ENCODE measurements around the gene SMIM41.

Gene SMIM41

GRCh38 chr12:52054833-52055730, 24.4 kb upstream of the SMIM41 start:
- TF ChIP-seq CTCF (conservative IDR thresholded peaks at IDR 0.05; ENCODE audit: low read depth): no peak
- CTCF ChIA-PET: interaction anchor here (0.6 to 1.0 kb wide), 4 partner anchors 25 to 30 kb away, joined by 3 to 12 read pairs (median 4); no protein-coding TSS in a partner anchor
- DNase-seq (ENCODE audit: low spot score): no peak
- H3K27ac ChIP-seq: 0 out of 2 replicates have a peak overlapping the region, but pooled peaks have one; percentile 4
- POLR2A ChIA-PET (ENCODE audit: low non-redundant PET): no interaction called here

- H3K27ac ChIP-seq: no peak overlapping the region
- TF ChIP-seq CTCF (conservative IDR thresholded peaks at IDR 0.05; ENCODE audit: low read depth): no peak
- ChIA-PET CTCF (interaction anchor here (0.7 to 1.9 kb wide), 4 partner anchors 29 to 31 kb away, joined by 4 to 7 read pairs (median 4); no protein-coding TSS in a partner anchor), POLR2A (ENCODE audit: low non-redundant PET) (interaction anchor here (0.6 kb wide), 2 partner anchors 14 to 1410 kb away, joined by 4 to 6 read pairs; no protein-coding TSS in a partner anchor)
- DNase-seq (ENCODE audit: low spot score): no peak
These were observed 23.5 kb upstream of the SMIM41 start for GRCh38 chr12:52055731-52056711.

GRCh38 chr12:52056801-52057637, 22.5 kb upstream of the SMIM41 start:
- POLR2A ChIA-PET (ENCODE audit: low non-redundant PET): interaction anchor here (0.6 kb wide), 1 partner anchor 1409 kb away, joined by 6 read pairs; no protein-coding TSS in a partner anchor
- no peak overlapping the region for H3K27ac ChIP-seq
- CTCF ChIA-PET: interaction anchor here (0.6 to 1.9 kb wide), 4 partner anchors 24 to 34 kb away, joined by 3 to 7 read pairs (median 4); no protein-coding TSS in a partner anchor
- TF ChIP-seq CTCF (conservative IDR thresholded peaks at IDR 0.05; ENCODE audit: low read depth): no peak
- DNase-seq (ENCODE audit: low spot score): no peak

GRCh38 chr12:52057638-52058576, 21.6 kb upstream of the SMIM41 start:
- TF ChIP-seq CTCF (conservative IDR thresholded peaks at IDR 0.05; ENCODE audit: low read depth): no peak
- H3K27ac ChIP-seq: no peak overlapping the region
- POLR2A ChIA-PET (ENCODE audit: low non-redundant PET): no interaction called here
- CTCF ChIA-PET: interaction anchor here (0.6 to 1.9 kb wide), 2 partner anchors 23 to 33 kb away, joined by 3 to 7 read pairs; no protein-coding TSS in a partner anchor
- no peak for DNase-seq (ENCODE audit: low spot score)

GRCh38 chr12:52058631-52059361, 20.7 kb upstream of the SMIM41 start:
- DNase-seq (ENCODE audit: low spot score): no peak
- TF ChIP-seq CTCF (conservative IDR thresholded peaks at IDR 0.05; ENCODE audit: low read depth): no peak
- ChIA-PET POLR2A (ENCODE audit: low non-redundant PET) (no interaction called here), CTCF (interaction anchor here (1.0 kb wide), 1 partner anchor 35 kb away, joined by 3 read pairs; no protein-coding TSS in a partner anchor)
- H3K27ac ChIP-seq: no peak overlapping the region

All from RWPE1 (cell line).